Measurements from ENCODE around the gene PARP15. TPM values are rescaled to one million over a fixed set of nuclear protein-coding genes. Genes with fewer than 3 reads are reported as not detected.

The PARP15 gene
- total RNA-seq, 2 experiments from 2014 or later = 0.70 to 3.4 TPM

- H3K9me2 ChIP-seq (ENCODE audit: insufficient read depth, low read length) = no peaks in the 10 kb centered on the region
- H3K4me1 ChIP-seq (ENCODE audit: insufficient read depth, low read length, poor library complexity, severe bottlenecking) = no peaks in the 10 kb centered on the region
- ChIA-PET CTCF (ENCODE audit: unreplicated experiment) (no interaction called here), POLR2A (no interaction called here)
- no peaks in the 10 kb centered on the region for H3K79me2 ChIP-seq (ENCODE audit: insufficient read depth, low read depth, low read length)
- no peak for DNase-seq (ENCODE audit: low spot score)
- no peaks in the 10 kb centered on the region for H3K9me3 ChIP-seq (ENCODE audit: low read length)
- H3K4me3 ChIP-seq (ENCODE audit: low read depth, low read length, poor library complexity, severe bottlenecking) = no peak overlapping the region
- no peak for TF ChIP-seq EZH2phosphoT487 (IDR thresholded peaks at IDR 0.05; ENCODE audit: borderline replicate concordance, low read depth, low read length)
- TF ChIP-seq CTCF (conservative IDR thresholded peaks at IDR 0.05; ENCODE audit: low read length) = no peak
- H4K20me1 ChIP-seq (ENCODE audit: insufficient read depth, low read length) = no peaks in the 10 kb centered on the region
- no TSS peak for BruUV-seq (replicated peaks)
- H2AFZ ChIP-seq (ENCODE audit: low read length) = no peak overlapping the region
- intact Hi-C loops (cut with micrococcal nuclease; ENCODE audit: unreplicated experiment) = no loop called here
- H3K36me3 ChIP-seq (ENCODE audit: insufficient read depth, low read length) = no peaks in the 10 kb centered on the region
- H3K27ac ChIP-seq (ENCODE audit: low read depth, low read length, poor library complexity, severe bottlenecking) = no peak overlapping the region
- no peak overlapping the region for H3K4me2 ChIP-seq (ENCODE audit: low read length)
Observed at GRCh38 chr3:122629763-122630162, 52.3 kb downstream of the PARP15 start.

- DNase-seq (ENCODE audit: low spot score) = no peak
- Histone ChIP-seq H2AFZ (ENCODE audit: low read length) (no peak overlapping the region), H3K9me2 (ENCODE audit: insufficient read depth, low read length) (no peaks in the 10 kb centered on the region), H3K9me3 (ENCODE audit: low read length) (no peaks in the 10 kb centered on the region), H4K20me1 (ENCODE audit: insufficient read depth, low read length) (no peaks in the 10 kb centered on the region), H3K27ac (ENCODE audit: low read depth, low read length, poor library complexity, severe bottlenecking) (no peak overlapping the region), H3K4me2 (ENCODE audit: low read length) (no peak overlapping the region), H3K4me1 (ENCODE audit: insufficient read depth, low read length, poor library complexity, severe bottlenecking) (no peaks in the 10 kb centered on the region), H3K36me3 (ENCODE audit: insufficient read depth, low read length) (no peaks in the 10 kb centered on the region), H3K4me3 (ENCODE audit: low read depth, low read length, poor library complexity, severe bottlenecking) (no peak overlapping the region), H3K79me2 (ENCODE audit: insufficient read depth, low read depth, low read length) (no peaks in the 10 kb centered on the region)
- TF ChIP-seq EZH2phosphoT487 (IDR thresholded peaks at IDR 0.05; ENCODE audit: borderline replicate concordance, low read depth, low read length) = no peak
- no peak for TF ChIP-seq CTCF (conservative IDR thresholded peaks at IDR 0.05; ENCODE audit: low read length)
- ChIA-PET POLR2A (interaction anchor here (0.9 kb wide), 1 partner anchor 9 kb away, joined by 3 read pairs; no protein-coding TSS in a partner anchor), CTCF (ENCODE audit: unreplicated experiment) (no interaction called here)
- BruUV-seq (replicated peaks) = no TSS peak
- intact Hi-C loops (cut with micrococcal nuclease; ENCODE audit: unreplicated experiment) = no loop called here
Observed at GRCh38 chr3:122635789-122636188, 58.3 kb downstream of the PARP15 start.

- Histone ChIP-seq H3K4me1 (ENCODE audit: insufficient read depth, low read length, poor library complexity, severe bottlenecking) (no peaks in the 10 kb centered on the region), H3K79me2 (ENCODE audit: insufficient read depth, low read depth, low read length) (no peaks in the 10 kb centered on the region), H3K36me3 (ENCODE audit: insufficient read depth, low read length) (no peaks in the 10 kb centered on the region), H3K9me3 (ENCODE audit: low read length) (no peaks in the 10 kb centered on the region), H3K4me3 (ENCODE audit: low read depth, low read length, poor library complexity, severe bottlenecking) (no peak overlapping the region), H4K20me1 (ENCODE audit: insufficient read depth, low read length) (no peaks in the 10 kb centered on the region), H3K4me2 (ENCODE audit: low read length) (no peak overlapping the region), H3K9me2 (ENCODE audit: insufficient read depth, low read length) (no peaks in the 10 kb centered on the region), H2AFZ (ENCODE audit: low read length) (no peak overlapping the region), H3K27ac (ENCODE audit: low read depth, low read length, poor library complexity, severe bottlenecking) (no peak overlapping the region)
- TF ChIP-seq CTCF (conservative IDR thresholded peaks at IDR 0.05; ENCODE audit: low read length) = no peak
- TF ChIP-seq EZH2phosphoT487 (IDR thresholded peaks at IDR 0.05; ENCODE audit: borderline replicate concordance, low read depth, low read length) = no peak
- DNase-seq (ENCODE audit: low spot score) = no peak
- POLR2A ChIA-PET = interaction anchor here (0.9 kb wide), 1 partner anchor 10 kb away, joined by 3 read pairs; no protein-coding TSS in a partner anchor
- CTCF ChIA-PET (ENCODE audit: unreplicated experiment) = no interaction called here
- intact Hi-C loops (cut with micrococcal nuclease; ENCODE audit: unreplicated experiment) = no loop called here
- BruUV-seq (replicated peaks) = no TSS peak
Observed at GRCh38 chr3:122636697-122637096, 59.2 kb downstream of the PARP15 start.
